Measurements from ENCODE around the gene CAVIN2. TPM values are rescaled to one million over a fixed set of nuclear protein-coding genes. Genes with fewer than 3 reads are reported as not detected.

The CAVIN2 gene
- total and polyA plus RNA-seq, 2 donors (not counting 3 experiments of a cell fraction or from before 2014, with no cell fraction given), result 202 to 260 TPM

GRCh38 chr2:191862156-191862775 is 15.4 kb upstream of the CAVIN2 start:
- intact Hi-C loops (cut with micrococcal nuclease) (no loop called here), dilution Hi-C loops (cut with MboI; ENCODE audit: extremely low pct_ligation_motif_present, low sequenced_read_pairs) (no loop called here)
- Histone ChIP-seq H3K9me1 (replicated peaks; ENCODE audit: control insufficient read depth, extremely low read depth, insufficient read depth, low read length) (no peaks in the 10 kb centered on the region), H3K9me3 (replicated peaks; ENCODE audit: control insufficient read depth, insufficient read depth, low read length) (no peaks in the 10 kb centered on the region), H3K4me1 (ENCODE audit: control insufficient read depth, extremely low read depth, insufficient read depth, low read length) (peaks cover 47% of the 10 kb centered on the region), H3K4me3 (replicated peaks in 1 of 3; ENCODE audit: insufficient read depth in 1 of 3, low read depth in 1 of 3, low read length in 3 of 3) (no peak overlapping the region), H3K4me2 (ENCODE audit: insufficient read depth, low read length) (no peak overlapping the region), H3K9ac (replicated peaks; ENCODE audit: extremely low read depth, insufficient read depth, low read length) (no peak overlapping the region), H3K27me3 (ENCODE audit: control insufficient read depth in 2 of 2, insufficient read depth in 2 of 2, low read length in 2 of 2) (no peaks in the 10 kb centered on the region), H3K27ac (ENCODE audit: insufficient read depth, low read depth, low read length) (no peak overlapping the region), H3K36me3 (ENCODE audit: control insufficient read depth in 2 of 2, extremely low read depth in 1 of 2, insufficient read depth in 2 of 2, low read length in 2 of 2) (no peaks in the 10 kb centered on the region), H3K79me2 (ENCODE audit: control insufficient read depth, insufficient read depth, low read length) (no peaks in the 10 kb centered on the region), H4K20me1 (replicated peaks; ENCODE audit: control insufficient read depth, extremely low read depth, insufficient read depth, low read length) (no peaks in the 10 kb centered on the region), H2AFZ (ENCODE audit: low read depth, low read length) (no peak overlapping the region)
- BruUV-seq (replicated peaks), result no TSS peak
- no peak for TF ChIP-seq CTCF (IDR thresholded peaks at IDR 0.05; ENCODE audit: extremely low read depth in 1 of 2, insufficient read depth in 1 of 2, low read depth in 1 of 2, low read length in 2 of 2)
- TF ChIP-seq MAX (IDR thresholded peaks at IDR 0.05; ENCODE audit: insufficient read depth, insufficient read length), result no peak
- TF ChIP-seq JUN (IDR thresholded peaks at IDR 0.05; ENCODE audit: borderline replicate concordance, insufficient read depth, insufficient read length, low read depth), result no peak
- no peak for TF ChIP-seq POLR2AphosphoS5 (IDR thresholded peaks at IDR 0.05; ENCODE audit: insufficient read depth, low read depth, low read length)
- no peak for TF ChIP-seq POLR2A (IDR thresholded peaks at IDR 0.05; ENCODE audit: low read depth, low read length)
- TF ChIP-seq FOS (IDR thresholded peaks at IDR 0.05; ENCODE audit: borderline replicate concordance, insufficient read depth, low read length), result no peak
- TF ChIP-seq EZH2 (IDR thresholded peaks at IDR 0.05; ENCODE audit: borderline replicate concordance, low read depth, low read length, severe bottlenecking), result no peak
- TF ChIP-seq MYC (IDR thresholded peaks at IDR 0.05; ENCODE audit: low read depth, low read length), result no peak
- no peak for TF ChIP-seq GATA2 (IDR thresholded peaks at IDR 0.05; ENCODE audit: insufficient read depth, insufficient read length, low read depth, low read length)
- CTCF ChIA-PET, result interaction anchor here (1.4 to 2.0 kb wide), 2 partner anchors 15 to 300 kb away, joined by 4 to 7 read pairs; partner anchors contain the start of gene CAVIN2
- no peak for FAIRE-seq
- no peak for DNase-seq (ENCODE audit: low read depth, low spot score)
- POLR2A ChIA-PET, result interaction anchor here (1.0 kb wide), 1 partner anchor 15 kb away, joined by 3 read pairs; the partner anchor contains the start of gene CAVIN2
